NB4 (cell line): ENCODE measurements around the gene GHDC.
"Not testable (repeated sequence)": the region's sequence is repeated elsewhere in the genome, so short reads cannot be mapped to it uniquely, and the experiment has no call there.

Source experiments
- DNase-seq: peaks from one replicate; pipeline ENCODE4 v3.0.0; 2010; ENCODE audit warnings: low read depth
- H3K4me3 ChIP-seq: one replicate; pipeline ENCODE4 v1.5.1; 2011; ENCODE audit warnings: mild to moderate bottlenecking, low read depth, low read length, moderate library complexity
- MAX ChIP-seq: IDR thresholded peaks from 2 replicates; pipeline ENCODE4 v1.6.1; 2011; ENCODE audit warnings: low read depth, low read length
- MYC ChIP-seq: IDR thresholded peaks from 2 replicates; pipeline ENCODE4 v1.6.1; 2011; ENCODE audit warnings: low read depth, low read length
- POLR2A ChIP-seq: IDR thresholded peaks from 2 replicates; pipeline ENCODE4 v1.6.1; 2011; ENCODE audit warnings: mild to moderate bottlenecking; ENCODE audit not compliant: insufficient read length; ENCODE audit errors: extremely low read depth
- TF ChIP-seq, protein P1 (sequence below): IDR thresholded peaks from one replicate; pipeline ENCODE4 v1.5.1; 2012; ENCODE audit warnings: low read depth, low read length

Gene GHDC

GRCh38 chr17:42153919-42154742, 40.2 kb downstream of the GHDC start:
- peak overlapping the region; percentile 99 for H3K4me3 ChIP-seq
- TF ChIP-seq MAX (no peak), MYC (no peak), POLR2A (no peak)
- TF ChIP-seq, protein P1, sequence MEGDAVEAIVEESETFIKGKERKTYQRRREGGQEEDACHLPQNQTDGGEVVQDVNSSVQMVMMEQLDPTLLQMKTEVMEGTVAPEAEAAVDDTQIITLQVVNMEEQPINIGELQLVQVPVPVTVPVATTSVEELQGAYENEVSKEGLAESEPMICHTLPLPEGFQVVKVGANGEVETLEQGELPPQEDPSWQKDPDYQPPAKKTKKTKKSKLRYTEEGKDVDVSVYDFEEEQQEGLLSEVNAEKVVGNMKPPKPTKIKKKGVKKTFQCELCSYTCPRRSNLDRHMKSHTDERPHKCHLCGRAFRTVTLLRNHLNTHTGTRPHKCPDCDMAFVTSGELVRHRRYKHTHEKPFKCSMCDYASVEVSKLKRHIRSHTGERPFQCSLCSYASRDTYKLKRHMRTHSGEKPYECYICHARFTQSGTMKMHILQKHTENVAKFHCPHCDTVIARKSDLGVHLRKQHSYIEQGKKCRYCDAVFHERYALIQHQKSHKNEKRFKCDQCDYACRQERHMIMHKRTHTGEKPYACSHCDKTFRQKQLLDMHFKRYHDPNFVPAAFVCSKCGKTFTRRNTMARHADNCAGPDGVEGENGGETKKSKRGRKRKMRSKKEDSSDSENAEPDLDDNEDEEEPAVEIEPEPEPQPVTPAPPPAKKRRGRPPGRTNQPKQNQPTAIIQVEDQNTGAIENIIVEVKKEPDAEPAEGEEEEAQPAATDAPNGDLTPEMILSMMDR, result no peak
- DNase-seq, result peak; percentile 71

GRCh38 chr17:42146911-42147607, 47.2 kb downstream of the GHDC start:
- no peak for DNase-seq
- H3K4me3 ChIP-seq, result no peak overlapping the region
- TF ChIP-seq, protein P1, result no peak
- no peak for TF ChIP-seq POLR2A
- no peak for TF ChIP-seq MYC
- no peak for TF ChIP-seq MAX

- DNase-seq, H3K4me3 ChIP-seq: not testable (repeated sequence)
These were observed 51.2 kb downstream of the GHDC start for GRCh38 chr17:42143138-42143537.

DNA sequence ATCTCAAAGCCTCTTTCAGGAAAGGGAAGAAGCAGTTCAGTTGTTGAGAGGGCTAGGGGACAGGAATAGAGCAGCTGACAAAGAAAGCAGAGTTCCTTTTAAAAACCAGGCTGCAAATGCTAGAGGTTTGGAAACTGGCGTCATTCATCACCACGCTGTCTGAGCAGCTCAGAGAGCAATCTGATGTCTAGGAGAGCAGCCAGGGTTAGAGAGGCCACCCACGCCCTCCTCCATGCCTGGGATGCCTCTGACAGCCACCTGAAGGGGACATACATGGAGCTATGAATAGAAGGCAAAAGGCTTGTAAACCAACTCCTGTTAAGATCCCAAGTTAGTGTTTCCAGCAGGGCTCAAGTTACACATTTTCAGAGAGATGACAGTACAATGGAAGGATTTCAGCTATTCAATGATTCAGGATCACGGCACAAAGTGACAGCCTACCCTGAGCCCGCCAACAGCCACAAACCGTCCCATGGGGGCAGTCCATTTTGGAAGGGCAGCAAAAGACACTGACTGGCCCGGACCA, 51.9 kb downstream of the GHDC start:
- no peak overlapping the region for H3K4me3 ChIP-seq
- no peak for DNase-seq
- no peak for TF ChIP-seq MYC
- TF ChIP-seq POLR2A, result no peak

DNA sequence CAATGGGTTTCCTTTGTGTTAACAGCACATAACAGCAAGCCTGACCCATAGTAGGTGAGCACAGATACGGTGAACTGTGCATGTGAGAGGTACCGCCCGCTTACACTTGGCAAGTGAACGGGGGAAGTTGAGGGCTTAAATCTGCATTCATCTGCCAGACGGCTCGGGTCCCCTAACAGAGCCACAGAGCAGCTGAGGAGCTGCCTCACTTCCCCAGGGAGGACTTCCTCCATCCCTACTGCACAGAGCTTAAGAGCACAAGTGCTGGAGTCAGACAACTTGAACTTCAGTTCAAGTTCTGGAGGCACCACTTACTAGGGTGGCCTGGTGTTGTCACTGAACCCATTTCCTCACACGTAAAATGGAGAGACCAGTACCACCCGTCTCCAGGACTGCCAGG, 52.9 kb downstream of the GHDC start:
- DNase-seq, result no peak
- TF ChIP-seq MYC (no peak), POLR2A (no peak), MAX (no peak)
- TF ChIP-seq, protein P1, result no peak
- H3K4me3 ChIP-seq, result no peak overlapping the region

DNA sequence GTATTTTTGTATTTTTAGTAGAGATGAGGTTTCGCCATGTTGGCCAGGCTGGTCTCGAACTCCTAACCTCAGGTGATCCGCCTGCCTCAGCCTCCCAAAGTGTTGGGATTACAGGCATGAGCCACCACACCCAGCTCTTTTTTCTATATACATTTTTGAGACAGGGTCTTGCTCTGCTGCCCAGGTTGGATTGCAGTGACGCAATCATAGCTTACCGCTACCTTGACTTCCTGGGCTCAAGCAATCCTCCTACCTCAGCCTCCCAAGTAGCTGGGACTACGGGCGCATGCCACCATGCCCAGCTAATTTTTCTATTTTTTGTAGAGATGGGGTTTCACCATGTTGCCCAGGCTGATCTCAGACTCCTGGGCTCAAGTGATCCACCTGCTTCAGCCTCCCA, 53.6 kb downstream of the GHDC start:
- not testable (repeated sequence) for DNase-seq

More for the DNA sequence above, 53.6 kb downstream of the GHDC start:
- not testable (repeated sequence) for H3K4me3 ChIP-seq
